ENCODE results near the gene KLF12. TPM values are rescaled to one million over a fixed set of nuclear protein-coding genes. Genes with fewer than 3 reads are reported as not detected.

The KLF12 gene
- total and polyA plus RNA-seq, 2 donors (not counting 1 experiment from before 2014, with no cell fraction given), result 11.4 to 18.2 TPM

DNA sequence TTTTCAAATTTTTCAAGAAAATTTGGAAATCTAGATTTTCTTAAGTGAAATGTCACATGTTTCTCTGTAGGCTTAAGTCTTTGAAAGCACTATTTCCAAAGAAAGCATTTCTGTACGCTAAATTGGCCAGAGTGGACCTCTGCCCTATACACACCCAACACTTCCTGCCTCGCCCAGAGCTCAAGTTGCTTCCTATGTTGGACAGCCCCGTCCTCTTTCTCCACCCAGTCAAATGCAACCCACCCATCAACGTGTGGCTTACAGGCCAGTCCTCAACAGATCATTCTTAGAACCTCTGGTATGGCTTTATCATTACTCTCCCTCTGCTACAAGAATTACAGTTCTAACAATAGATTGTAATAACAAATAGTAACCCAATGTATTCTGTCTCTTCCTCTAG is 24.2 kb downstream of the KLF12 start:
- TF ChIP-seq CTCF (conservative IDR thresholded peaks at IDR 0.05 in 1 of 2, IDR thresholded peaks at IDR 0.05 in 1 of 2; ENCODE audit: low read depth in 1 of 2, low read length in 2 of 2), result no peak
- TF ChIP-seq EZH2 (IDR thresholded peaks at IDR 0.05; ENCODE audit: low read length, missing control alignments), result no peak
- Histone ChIP-seq H3K4me3 (replicated peaks in 1 of 4; ENCODE audit: control extremely low read depth in 1 of 4, insufficient read depth in 1 of 4, low read depth in 3 of 4, low read length in 4 of 4) (no peak overlapping the region), H2AFZ (ENCODE audit: low read length) (no peak overlapping the region), H3K27ac (ENCODE audit: insufficient read depth, low read length) (no peak overlapping the region), H3K79me2 (ENCODE audit: control insufficient read depth, insufficient read depth, low read length) (peaks cover 29% of the 10 kb centered on the region), H3K9me3 (ENCODE audit: control insufficient read depth, insufficient read depth, low read depth, low read length) (no peaks in the 10 kb centered on the region), H3K27me3 (ENCODE audit: control insufficient read depth, insufficient read depth, low read length) (no peaks in the 10 kb centered on the region), H3K4me2 (ENCODE audit: extremely low read depth, insufficient read depth, low read length) (no peak overlapping the region), H3K36me3 (ENCODE audit: control insufficient read depth, insufficient read depth, low read length) (no peaks in the 10 kb centered on the region), H4K20me1 (ENCODE audit: control insufficient read depth, extremely low read depth, insufficient read depth, low read length) (no peaks in the 10 kb centered on the region), H3K4me1 (ENCODE audit: control insufficient read depth, extremely low read depth, insufficient read depth, low read length) (peaks cover 8% of the 10 kb centered on the region), H3K9ac (ENCODE audit: insufficient read depth, low read length) (no peak overlapping the region)
- no peak for DNase-seq (ENCODE audit: low read depth in 2 of 2)

- Histone ChIP-seq H2AFZ (ENCODE audit: low read length) (no peak overlapping the region), H3K79me2 (ENCODE audit: control insufficient read depth, insufficient read depth, low read length) (peaks cover 14% of the 10 kb centered on the region)
Measured at GRCh38 chr13:74107598-74107997, 26.6 kb downstream of the KLF12 start.

GRCh38 chr13:74105871-74106270 is 28.3 kb downstream of the KLF12 start:
- Histone ChIP-seq H3K36me3 (ENCODE audit: control insufficient read depth, insufficient read depth, low read length) (no peaks in the 10 kb centered on the region), H3K4me1 (ENCODE audit: control insufficient read depth, extremely low read depth, insufficient read depth, low read length) (no peaks in the 10 kb centered on the region), H3K27ac (ENCODE audit: insufficient read depth, low read length) (no peak overlapping the region), H3K4me3 (replicated peaks in 1 of 4; ENCODE audit: control extremely low read depth in 1 of 4, insufficient read depth in 1 of 4, low read depth in 3 of 4, low read length in 4 of 4) (no peak overlapping the region), H2AFZ (ENCODE audit: low read length) (no peak overlapping the region), H3K27me3 (ENCODE audit: control insufficient read depth, insufficient read depth, low read length) (no peaks in the 10 kb centered on the region), H3K9me3 (ENCODE audit: control insufficient read depth, insufficient read depth, low read depth, low read length) (no peaks in the 10 kb centered on the region), H3K4me2 (ENCODE audit: extremely low read depth, insufficient read depth, low read length) (no peak overlapping the region), H3K79me2 (ENCODE audit: control insufficient read depth, insufficient read depth, low read length) (peaks cover 15% of the 10 kb centered on the region), H3K9ac (ENCODE audit: insufficient read depth, low read length) (no peak overlapping the region), H4K20me1 (ENCODE audit: control insufficient read depth, extremely low read depth, insufficient read depth, low read length) (no peaks in the 10 kb centered on the region)
- no peak for TF ChIP-seq EZH2 (IDR thresholded peaks at IDR 0.05; ENCODE audit: low read length, missing control alignments)
- TF ChIP-seq CTCF (conservative IDR thresholded peaks at IDR 0.05 in 1 of 2, IDR thresholded peaks at IDR 0.05 in 1 of 2; ENCODE audit: low read depth in 1 of 2, low read length in 2 of 2), result no peak
- DNase-seq (ENCODE audit: low read depth in 2 of 2), result no peak

More at GRCh38 chr13:74107598-74107997, 26.6 kb downstream of the KLF12 start:
- Histone ChIP-seq H3K27me3 (ENCODE audit: control insufficient read depth, insufficient read depth, low read length) (no peaks in the 10 kb centered on the region), H3K9ac (ENCODE audit: insufficient read depth, low read length) (no peak overlapping the region), H3K4me1 (ENCODE audit: control insufficient read depth, extremely low read depth, insufficient read depth, low read length) (peaks cover 2% of the 10 kb centered on the region), H3K4me2 (ENCODE audit: extremely low read depth, insufficient read depth, low read length) (no peak overlapping the region), H3K27ac (ENCODE audit: insufficient read depth, low read length) (no peak overlapping the region), H3K9me3 (ENCODE audit: control insufficient read depth, insufficient read depth, low read depth, low read length) (no peaks in the 10 kb centered on the region), H4K20me1 (ENCODE audit: control insufficient read depth, extremely low read depth, insufficient read depth, low read length) (no peaks in the 10 kb centered on the region), H3K4me3 (replicated peaks in 1 of 4; ENCODE audit: control extremely low read depth in 1 of 4, insufficient read depth in 1 of 4, low read depth in 3 of 4, low read length in 4 of 4) (no peak overlapping the region), H3K36me3 (ENCODE audit: control insufficient read depth, insufficient read depth, low read length) (no peaks in the 10 kb centered on the region)
- TF ChIP-seq CTCF (conservative IDR thresholded peaks at IDR 0.05 in 1 of 2, IDR thresholded peaks at IDR 0.05 in 1 of 2; ENCODE audit: low read depth in 1 of 2, low read length in 2 of 2) (no peak), EZH2 (IDR thresholded peaks at IDR 0.05; ENCODE audit: low read length, missing control alignments) (no peak)
- DNase-seq (ENCODE audit: low read depth in 2 of 2), result no peak
